Measurements from ENCODE around the gene PIP4K2C. TPM values are rescaled to one million over a fixed set of nuclear protein-coding genes. Genes with fewer than 3 reads are reported as not detected.
"Not testable (repeated sequence)": the region's sequence is repeated elsewhere in the genome, so short reads cannot be mapped to it uniquely, and the experiment has no call there.

Gene PIP4K2C
- total and polyA plus RNA-seq, 4 experiments from 2014 or later, result 30.4 to 45.0 (median 34.2) TPM

DNA sequence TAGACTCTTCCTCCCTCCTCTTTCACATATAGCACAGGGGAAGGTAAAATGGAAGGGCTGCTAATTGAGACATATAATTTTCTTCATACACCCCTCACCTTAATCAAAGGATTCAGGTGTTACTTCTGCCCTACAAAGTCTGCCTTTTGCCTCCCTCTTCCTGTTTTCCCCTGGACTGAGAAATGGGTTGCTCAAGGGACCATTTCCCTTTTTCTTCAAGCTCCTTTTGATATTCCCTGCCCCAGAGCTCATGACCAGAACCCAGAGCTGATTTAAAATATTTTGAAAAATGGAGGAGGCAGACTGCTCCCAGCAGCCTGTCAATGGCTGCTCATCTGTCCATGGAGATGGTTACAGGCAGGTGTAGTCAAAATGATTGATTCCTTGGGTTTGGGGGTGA, 6.3 kb upstream of the PIP4K2C start:
- no peaks in the 10 kb centered on the region for H3K9me3 ChIP-seq (ENCODE audit: control insufficient read depth in 1 of 2, low read length in 2 of 2)
- H3K36me3 ChIP-seq (ENCODE audit: insufficient read depth, low read length), result no peaks in the 10 kb centered on the region
- no peak overlapping the region for H3K27ac ChIP-seq (ENCODE audit: low read depth, low read length)
- Mint-ChIP-seq H3K27me3 (peaks cover 6 to 8% of the 10 kb centered on the region in 2 donors), H3K4me3 (no peak overlapping the region), H3K36me3 (no peaks in the 10 kb centered on the region), H3K27ac (no peak overlapping the region), H3K4me1 (peaks cover 3 to 7% (median 5%) of the 10 kb centered on the region in 4 donors), H3K9me3 (peaks cover 0 to 2% (median 0%) of the 10 kb centered on the region in 8 donors)
- CTCF ChIA-PET (ENCODE audit: partially characterized antibody), result interaction anchor here (0.6 to 6.8 kb wide), 26 partner anchors 8 to 318 kb away, joined by 3 to 124 read pairs (median 4); partner anchors contain the start of genes B4GALNT1, DTX3, OS9 and PIP4K2C
- POLR2A ChIA-PET (ENCODE audit: partially characterized antibody), result interaction anchor here (1.0 to 2.4 kb wide), 3 partner anchors 36 to 156 kb away, joined by 3 to 11 read pairs (median 5); no protein-coding TSS in a partner anchor
- H3K4me3 ChIP-seq (ENCODE audit: low read length in 2 of 2), result no peak overlapping the region
- no peaks in the 10 kb centered on the region for H3K27me3 ChIP-seq (ENCODE audit: insufficient read depth, low read length)
- intact Hi-C loops (cut with micrococcal nuclease), result no loop called here
- no peaks in the 10 kb centered on the region for H3K4me1 ChIP-seq (ENCODE audit: insufficient read depth, low read length)
- DNase-seq, result no peak

DNA sequence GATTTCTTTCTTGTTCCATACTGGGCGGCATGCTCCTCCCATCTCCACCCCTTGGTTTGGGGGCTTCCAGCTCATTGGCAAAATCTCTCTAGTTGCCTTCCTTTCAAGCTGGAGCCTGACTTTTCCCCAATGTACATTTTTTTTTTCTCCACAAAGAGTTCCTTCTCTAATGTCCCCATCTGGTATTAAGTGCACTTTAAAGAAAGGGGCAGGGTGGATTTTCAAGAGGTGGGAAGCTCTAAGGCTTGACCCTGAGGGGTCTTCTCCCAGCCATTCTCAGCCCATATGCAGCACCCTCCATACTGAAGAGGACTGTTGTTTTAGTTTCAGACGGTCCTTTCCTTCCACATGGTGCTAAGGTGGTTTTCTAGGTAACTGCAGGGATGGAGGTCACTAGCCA, 5.8 kb upstream of the PIP4K2C start:
- Histone ChIP-seq H3K27me3 (ENCODE audit: insufficient read depth, low read length) (no peaks in the 10 kb centered on the region), H3K4me1 (ENCODE audit: insufficient read depth, low read length) (peaks cover under 1% of the 10 kb centered on the region), H3K4me3 (ENCODE audit: low read length in 2 of 2) (no peak overlapping the region), H3K9me3 (ENCODE audit: control insufficient read depth in 1 of 2, low read length in 2 of 2) (no peaks in the 10 kb centered on the region), H3K36me3 (ENCODE audit: insufficient read depth, low read length) (no peaks in the 10 kb centered on the region), H3K27ac (ENCODE audit: low read depth, low read length) (no peak overlapping the region)
- H3K27ac Mint-ChIP-seq, result no peak overlapping the region
- H3K36me3 Mint-ChIP-seq, result no peaks in the 10 kb centered on the region
- DNase-seq, result no peak
- H3K4me3 Mint-ChIP-seq, result no peak overlapping the region
- peaks cover 6 to 8% of the 10 kb centered on the region in 2 donors for H3K27me3 Mint-ChIP-seq
- ChIA-PET CTCF (ENCODE audit: partially characterized antibody) (interaction anchor here (0.7 to 6.8 kb wide), 26 partner anchors 7 to 317 kb away, joined by 3 to 124 read pairs (median 4); partner anchors contain the start of genes B4GALNT1, DTX3, OS9 and PIP4K2C), POLR2A (ENCODE audit: partially characterized antibody) (interaction anchor here (0.7 to 1.0 kb wide), 3 partner anchors 36 to 156 kb away, joined by 3 read pairs; partner anchors contain the start of gene OS9)
- H3K4me1 Mint-ChIP-seq, result peaks cover 3 to 7% (median 6%) of the 10 kb centered on the region in 4 donors
- H3K9me3 Mint-ChIP-seq, result peaks cover 0 to 2% (median 0%) of the 10 kb centered on the region in 8 donors
- intact Hi-C loops (cut with micrococcal nuclease), result no loop called here

DNA sequence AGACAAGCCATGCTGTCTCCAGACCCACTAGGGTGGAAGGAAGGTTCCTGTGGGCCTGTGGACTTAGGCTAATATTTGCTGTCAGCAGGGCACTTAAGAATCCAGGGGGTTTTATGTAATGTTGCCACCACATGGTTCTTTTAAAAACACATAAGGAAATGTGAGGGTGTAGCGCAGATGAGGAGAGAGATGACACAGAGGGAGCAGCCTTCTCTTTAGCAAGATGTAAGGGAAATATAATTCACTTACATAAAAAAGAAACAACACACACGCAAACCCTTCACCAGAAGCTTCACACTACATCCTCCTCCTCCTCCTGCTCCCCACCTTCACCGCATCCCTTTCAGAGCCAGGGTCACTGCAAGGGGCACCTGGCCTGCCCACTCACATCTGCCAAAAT, 4.9 kb upstream of the PIP4K2C start:
- DNase-seq, result no peak
- Histone ChIP-seq H3K4me3 (ENCODE audit: low read length in 2 of 2) (no peak overlapping the region), H3K36me3 (ENCODE audit: insufficient read depth, low read length) (no peaks in the 10 kb centered on the region), H3K27me3 (ENCODE audit: insufficient read depth, low read length) (no peaks in the 10 kb centered on the region), H3K27ac (ENCODE audit: low read depth, low read length) (no peak overlapping the region), H3K4me1 (ENCODE audit: insufficient read depth, low read length) (peaks cover 7% of the 10 kb centered on the region), H3K9me3 (ENCODE audit: control insufficient read depth in 1 of 2, low read length in 2 of 2) (no peaks in the 10 kb centered on the region)
- H3K9me3 Mint-ChIP-seq, result peaks cover 0 to 2% (median 0%) of the 10 kb centered on the region in 8 donors
- CTCF ChIA-PET (ENCODE audit: partially characterized antibody), result interaction anchor here (1.0 to 6.8 kb wide), 7 partner anchors 9 to 106 kb away, joined by 3 to 124 read pairs (median 36); partner anchors contain the start of gene B4GALNT1
- POLR2A ChIA-PET (ENCODE audit: partially characterized antibody), result interaction anchor here (1.0 kb wide), 1 partner anchor 108 kb away, joined by 3 read pairs; the partner anchor contains the start of gene OS9
- H3K4me1 Mint-ChIP-seq, result peaks cover 10 to 17% (median 12%) of the 10 kb centered on the region in 4 donors
- peaks cover 6% of the 10 kb centered on the region in 2 donors for H3K27me3 Mint-ChIP-seq
- H3K27ac Mint-ChIP-seq, result no peak overlapping the region
- H3K36me3 Mint-ChIP-seq, result no peaks in the 10 kb centered on the region
- no peak overlapping the region for H3K4me3 Mint-ChIP-seq
- intact Hi-C loops (cut with micrococcal nuclease), result no loop called here

DNA sequence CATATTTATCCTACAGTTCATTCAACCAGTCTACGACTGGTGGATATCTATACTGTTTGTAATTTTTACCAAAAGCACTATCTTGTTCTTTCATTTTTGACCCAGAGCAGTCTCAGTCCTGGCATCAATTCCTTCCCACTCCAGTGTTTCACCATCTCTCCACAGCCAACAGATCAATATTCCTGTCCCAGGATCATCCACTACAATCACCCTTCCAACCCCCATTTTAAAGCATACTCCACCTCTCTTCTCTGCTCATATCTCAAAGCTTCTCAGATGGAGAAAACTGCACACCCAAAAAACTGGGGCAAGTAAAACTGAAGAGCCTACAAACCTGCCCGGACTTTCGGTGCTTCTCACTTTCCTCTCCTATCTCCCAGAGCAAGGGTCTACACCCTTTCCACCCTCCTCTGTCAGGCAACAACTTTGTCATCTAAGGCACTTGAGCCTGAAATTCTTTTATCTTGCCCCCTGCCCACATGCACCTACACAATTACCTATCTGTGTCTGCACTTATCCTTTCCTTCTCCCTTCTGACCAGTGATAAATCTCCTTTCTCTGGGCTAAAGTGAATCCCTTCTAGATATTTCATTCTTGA, 4.1 kb upstream of the PIP4K2C start:
- POLR2A ChIA-PET (ENCODE audit: partially characterized antibody), result no interaction called here
- intact Hi-C loops (cut with micrococcal nuclease), result no loop called here
- peaks cover 14% of the 10 kb centered on the region for H3K4me1 ChIP-seq (ENCODE audit: insufficient read depth, low read length)
- Mint-ChIP-seq H3K27ac (no peak overlapping the region), H3K9me3 (peaks cover 0 to 2% (median 0%) of the 10 kb centered on the region in 8 donors), H3K4me3 (no peak overlapping the region), H3K4me1 (peaks cover 14 to 25% (median 18%) of the 10 kb centered on the region in 4 donors), H3K36me3 (peaks cover 0 to 4% of the 10 kb centered on the region in 2 donors), H3K27me3 (peaks cover 6% of the 10 kb centered on the region in 2 donors)
- CTCF ChIA-PET (ENCODE audit: partially characterized antibody), result no interaction called here
- H3K27me3 ChIP-seq (ENCODE audit: insufficient read depth, low read length), result no peaks in the 10 kb centered on the region
- H3K4me3 ChIP-seq (ENCODE audit: low read length in 2 of 2), result no peak overlapping the region
- no peaks in the 10 kb centered on the region for H3K9me3 ChIP-seq (ENCODE audit: control insufficient read depth in 1 of 2, low read length in 2 of 2)
- no peak overlapping the region for H3K27ac ChIP-seq (ENCODE audit: low read depth, low read length)
- no peaks in the 10 kb centered on the region for H3K36me3 ChIP-seq (ENCODE audit: insufficient read depth, low read length)
- DNase-seq, result no peak

DNA sequence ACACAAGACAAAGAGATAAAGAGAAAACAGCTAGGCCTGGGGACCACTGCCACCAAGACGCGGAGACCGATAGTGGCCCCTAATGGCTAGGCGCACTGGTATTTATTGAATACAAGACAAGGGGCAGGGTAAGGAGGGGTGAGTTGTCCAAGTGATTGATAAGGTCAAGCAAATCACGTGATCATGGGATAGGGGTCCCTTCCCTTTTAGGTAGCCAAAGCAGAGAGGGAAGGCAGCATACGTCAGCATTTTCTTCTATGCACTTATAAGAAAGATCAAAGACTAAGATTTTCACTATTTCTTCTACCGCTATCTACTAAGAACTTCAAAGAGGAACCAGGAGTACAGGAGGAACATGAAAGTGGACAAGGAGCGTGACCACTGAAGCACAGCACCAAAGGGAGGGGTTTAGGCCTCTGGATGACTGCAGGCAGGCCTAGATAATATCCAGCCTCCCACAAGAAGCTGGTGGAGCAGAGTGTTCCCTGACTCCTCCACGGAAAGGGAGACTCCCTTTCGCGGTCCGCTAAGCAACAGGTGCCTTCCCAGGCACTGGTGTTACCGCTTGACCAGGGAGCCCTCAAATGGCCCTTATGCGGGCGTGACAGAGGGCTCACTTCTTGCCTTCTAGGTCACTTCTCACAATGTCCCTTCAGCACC, 1.9 kb upstream of the PIP4K2C start:
- H3K4me1 ChIP-seq (ENCODE audit: insufficient read depth, low read length), result peaks cover 27% of the 10 kb centered on the region
- CTCF ChIA-PET (ENCODE audit: partially characterized antibody), result interaction anchor here (1.2 to 2.2 kb wide), 2 partner anchors 16 to 44 kb away, joined by 5 to 6 read pairs; partner anchors contain the start of gene B4GALNT1
- peak overlapping the region in 2 of 7 donors; percentile 12 to 19 for H3K27ac Mint-ChIP-seq
- H3K36me3 ChIP-seq (ENCODE audit: insufficient read depth, low read length); H3K27ac ChIP-seq (ENCODE audit: low read depth, low read length); H3K9me3 ChIP-seq (ENCODE audit: control insufficient read depth in 1 of 2, low read length in 2 of 2); H3K27me3 Mint-ChIP-seq; H3K9me3 Mint-ChIP-seq; intact Hi-C loops (cut with micrococcal nuclease); H3K27me3 ChIP-seq (ENCODE audit: insufficient read depth, low read length); H3K4me3 ChIP-seq (ENCODE audit: low read length in 2 of 2); DNase-seq: not testable (repeated sequence)
- peak overlapping the region in 1 of 8 donors; percentile 25 for H3K4me3 Mint-ChIP-seq
- POLR2A ChIA-PET (ENCODE audit: partially characterized antibody), result interaction anchor here (0.6 kb wide), 1 partner anchor 122 kb away, joined by 3 read pairs; no protein-coding TSS in a partner anchor
- peaks cover 4 to 11% of the 10 kb centered on the region in 2 donors for H3K36me3 Mint-ChIP-seq
- H3K4me1 Mint-ChIP-seq, result peaks cover 23 to 39% (median 29%) of the 10 kb centered on the region in 4 donors

DNA sequence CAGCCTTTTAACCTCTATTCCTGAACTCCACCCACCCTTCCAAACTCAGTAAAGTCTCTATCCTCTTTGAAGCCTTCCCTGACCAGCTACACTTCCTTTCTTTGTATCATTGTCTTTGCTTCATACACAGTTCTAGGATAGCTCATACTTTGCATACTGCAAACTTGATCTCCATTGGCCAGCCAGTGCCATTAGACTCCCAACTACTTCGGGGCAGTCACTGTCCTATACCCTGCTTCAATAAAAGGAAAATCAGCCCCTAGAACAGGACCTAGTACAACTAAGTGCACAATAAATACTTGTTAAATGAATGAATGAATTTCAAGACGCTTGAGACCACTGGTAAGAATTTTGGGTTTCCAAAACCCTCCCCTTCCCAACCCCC, 521 bp upstream of the PIP4K2C start:
- Mint-ChIP-seq H3K4me1 (peaks cover 23 to 39% (median 30%) of the 10 kb centered on the region in 4 donors), H3K27me3 (no peaks in the 10 kb centered on the region), H3K4me3 (peak overlapping the region; percentile 86 to 92 (median 90)), H3K27ac (peak overlapping the region; percentile 73 to 96 (median 91)), H3K36me3 (peaks cover 10 to 18% of the 10 kb centered on the region in 2 donors), H3K9me3 (no peaks in the 10 kb centered on the region)
- Histone ChIP-seq H3K9me3 (ENCODE audit: control insufficient read depth in 1 of 2, low read length in 2 of 2) (no peaks in the 10 kb centered on the region), H3K36me3 (ENCODE audit: insufficient read depth, low read length) (peaks cover 5% of the 10 kb centered on the region), H3K4me3 (ENCODE audit: low read length in 2 of 2) (peak overlapping the region; percentile 54 to 87), H3K4me1 (ENCODE audit: insufficient read depth, low read length) (peaks cover 27% of the 10 kb centered on the region), H3K27ac (ENCODE audit: low read depth, low read length) (peak overlapping the region; percentile 63), H3K27me3 (ENCODE audit: insufficient read depth, low read length) (no peaks in the 10 kb centered on the region)
- POLR2A ChIA-PET (ENCODE audit: partially characterized antibody), result interaction anchor here (0.8 to 1.7 kb wide), 8 partner anchors 9 to 162 kb away, joined by 3 to 5 read pairs (median 4); partner anchors contain the start of genes CDK4, GLI1 and TSPAN31
- intact Hi-C loops (cut with micrococcal nuclease), result loop anchor here (2.0 kb wide), 3 partner anchors 20 to 44 kb away; partner anchors contain the start of genes ARHGEF25 and DCTN2
- CTCF ChIA-PET (ENCODE audit: partially characterized antibody), result interaction anchor here (0.6 to 4.2 kb wide), 7 partner anchors 7 to 131 kb away, joined by 3 to 60 read pairs (median 5); partner anchors contain the start of genes B4GALNT1, GLI1 and OS9
- DNase-seq, result no peak

Measured in CD4-positive, alpha-beta memory T cell (primary cell).